SH-SY5Y (cell line): ENCODE data around the gene SYTL1.

Experiments used
- GATA2 ChIP-seq: IDR thresholded peaks from 2 replicates; pipeline ENCODE4 v1.6.1; 2011; ENCODE audit warnings: mild to moderate bottlenecking, low read depth, low read length
- GATA3 ChIP-seq: IDR thresholded peaks from 2 replicates; pipeline ENCODE4 v1.6.1; 2011; ENCODE audit warnings: low read depth, mild to moderate bottlenecking, low read length, moderate library complexity

DNA sequence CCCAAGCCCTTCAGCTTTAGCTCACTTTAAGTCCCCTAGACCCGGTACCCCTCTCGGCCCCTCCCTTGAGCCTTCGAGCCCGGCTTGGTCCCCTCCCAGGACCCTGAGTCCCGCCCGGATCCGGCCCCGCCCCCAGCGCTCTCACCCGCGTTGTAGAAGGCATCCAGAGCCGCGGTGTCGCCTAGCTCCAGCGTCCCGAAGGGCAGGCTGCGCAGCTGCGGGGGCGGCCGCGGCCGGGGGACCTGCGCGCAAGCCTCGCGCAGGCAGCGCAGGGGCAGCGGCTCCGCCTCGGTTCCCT, 24.2 kb downstream of the SYTL1 start:
- TF ChIP-seq GATA3: no peak
- no peak for TF ChIP-seq GATA2
